GM21529 (cell line): ENCODE data around the gene TMC8.

Source experiments
- ATAC-seq: cut with Tn5 transposase; IDR thresholded peaks from one replicate; pipeline ENCODE4 v1.9.1; 2021; ENCODE audit not compliant: unreplicated experiment

TMC8 gene

DNA sequence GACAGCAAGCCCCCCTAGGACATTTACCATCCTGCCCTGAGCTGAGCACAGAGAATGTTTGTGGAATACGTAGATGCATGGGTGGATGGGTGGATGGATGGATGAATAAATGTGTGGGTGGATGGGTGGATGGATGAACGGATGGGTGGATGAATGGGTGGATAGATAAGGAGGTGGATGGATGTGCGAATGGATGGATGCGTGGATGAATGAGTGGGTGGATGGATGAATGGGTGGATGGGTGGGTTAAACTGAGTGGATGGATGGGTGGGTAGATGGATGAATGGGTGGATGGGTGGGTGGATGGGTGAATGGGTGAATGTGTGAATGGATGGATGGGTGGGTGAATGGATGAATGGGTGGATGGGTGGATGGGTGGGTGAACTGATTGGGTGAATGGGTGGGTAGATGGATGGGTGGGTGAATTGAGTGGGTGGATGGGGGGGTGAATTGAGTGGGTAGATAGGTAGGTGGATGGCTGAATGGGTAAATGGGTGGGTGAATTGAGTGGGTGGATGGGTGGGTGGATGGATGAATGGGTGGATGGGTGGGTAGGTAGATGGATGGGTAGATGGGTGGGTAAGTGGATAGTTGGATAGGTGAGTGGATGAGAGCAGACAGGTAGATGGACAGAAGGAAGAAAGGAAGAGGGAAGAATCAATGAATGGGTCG is 7.2 kb upstream of the TMC8 start:
- ATAC-seq = no peak

DNA sequence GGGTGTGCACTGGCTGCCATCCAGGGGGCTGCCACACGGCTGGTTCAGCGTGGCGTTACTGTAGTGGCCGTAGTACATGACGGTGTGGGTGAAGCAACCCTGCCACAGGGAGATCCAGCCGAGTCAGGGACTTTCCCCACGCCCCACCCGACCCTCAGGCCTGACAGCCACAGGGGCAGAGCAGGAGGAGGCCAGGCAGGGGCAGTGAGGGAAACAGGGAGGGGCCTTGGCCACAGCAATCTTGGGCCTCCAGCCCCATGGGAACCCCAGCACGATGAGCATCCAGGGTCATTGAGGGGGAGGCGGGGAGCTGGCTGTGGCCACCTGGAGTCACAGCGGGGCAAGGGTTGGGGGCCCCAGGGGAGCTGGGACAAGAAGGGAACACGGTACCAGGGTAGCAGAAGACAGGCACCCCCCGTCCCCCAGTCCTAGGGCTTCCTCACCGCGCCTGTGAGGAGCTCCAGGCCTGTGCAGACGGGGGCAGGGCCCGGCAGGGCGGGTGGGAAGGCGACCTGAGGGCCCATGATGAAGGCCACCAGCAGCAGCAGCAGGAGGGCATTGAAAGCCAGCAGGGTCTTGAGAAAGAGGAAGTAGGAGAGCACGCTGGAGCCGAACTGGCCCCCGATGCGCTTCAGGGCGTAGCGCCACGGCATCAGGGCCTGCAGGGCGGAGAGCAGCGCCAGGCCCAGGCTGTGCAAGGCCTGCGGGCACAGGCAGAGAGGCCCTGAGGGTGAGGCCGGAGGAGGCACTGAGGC is 6.3 kb upstream of the TMC8 start:
- ATAC-seq = peak; percentile 23

DNA sequence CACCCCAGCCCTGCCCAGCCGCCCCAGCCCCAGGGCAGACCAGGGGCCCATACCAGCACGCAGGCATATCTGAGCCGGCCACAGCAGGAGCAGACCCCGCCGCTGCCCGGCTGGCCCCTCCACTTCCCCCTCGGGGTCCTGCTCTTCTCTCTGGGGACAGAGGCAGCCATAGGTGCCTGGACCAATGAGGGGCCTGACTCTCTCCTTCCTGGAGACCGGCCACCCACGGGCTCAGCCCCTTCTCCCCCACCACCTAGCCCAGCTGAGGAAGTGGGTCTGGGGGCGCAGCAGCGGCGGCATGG is 5.8 kb upstream of the TMC8 start:
- ATAC-seq = no peak

DNA sequence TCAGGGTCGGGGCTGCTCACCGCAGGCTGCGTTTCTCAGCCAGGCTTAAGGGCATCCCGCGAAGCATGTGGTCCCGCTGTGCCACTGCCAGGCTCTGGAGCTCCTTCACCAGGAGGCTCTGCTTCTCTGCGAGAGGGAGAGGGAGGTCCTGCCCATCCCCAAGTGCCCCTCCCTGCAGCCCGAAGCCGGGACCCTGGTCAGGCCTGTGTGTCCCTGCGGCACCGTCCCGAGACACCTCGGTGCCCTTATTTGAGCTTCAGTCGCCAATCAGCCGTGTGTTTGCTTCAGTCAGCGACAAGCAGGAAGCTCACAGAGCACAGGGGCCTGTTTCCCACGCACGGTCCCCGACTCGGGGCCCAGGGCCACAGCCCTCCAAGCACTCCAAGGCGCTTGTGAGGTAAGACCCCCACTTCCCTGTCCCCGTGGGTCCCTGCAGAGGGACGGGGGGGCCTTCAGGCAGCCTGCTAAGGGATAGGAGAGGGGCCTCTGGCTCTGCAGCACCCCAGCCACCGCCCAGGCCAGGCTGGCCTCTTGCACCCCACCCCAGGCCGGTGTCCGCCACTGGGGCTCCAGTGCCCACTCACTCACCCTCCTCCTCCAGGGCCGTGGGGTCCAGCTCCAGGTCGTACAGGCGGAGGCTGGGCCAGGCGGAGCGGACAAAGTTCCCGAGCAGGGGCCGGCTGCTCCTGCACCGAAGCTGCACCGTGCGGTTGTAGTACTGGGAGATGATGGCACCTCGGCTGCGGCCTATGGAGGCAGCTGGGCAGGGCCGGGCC is 5.2 kb upstream of the TMC8 start:
- ATAC-seq = no peak

DNA sequence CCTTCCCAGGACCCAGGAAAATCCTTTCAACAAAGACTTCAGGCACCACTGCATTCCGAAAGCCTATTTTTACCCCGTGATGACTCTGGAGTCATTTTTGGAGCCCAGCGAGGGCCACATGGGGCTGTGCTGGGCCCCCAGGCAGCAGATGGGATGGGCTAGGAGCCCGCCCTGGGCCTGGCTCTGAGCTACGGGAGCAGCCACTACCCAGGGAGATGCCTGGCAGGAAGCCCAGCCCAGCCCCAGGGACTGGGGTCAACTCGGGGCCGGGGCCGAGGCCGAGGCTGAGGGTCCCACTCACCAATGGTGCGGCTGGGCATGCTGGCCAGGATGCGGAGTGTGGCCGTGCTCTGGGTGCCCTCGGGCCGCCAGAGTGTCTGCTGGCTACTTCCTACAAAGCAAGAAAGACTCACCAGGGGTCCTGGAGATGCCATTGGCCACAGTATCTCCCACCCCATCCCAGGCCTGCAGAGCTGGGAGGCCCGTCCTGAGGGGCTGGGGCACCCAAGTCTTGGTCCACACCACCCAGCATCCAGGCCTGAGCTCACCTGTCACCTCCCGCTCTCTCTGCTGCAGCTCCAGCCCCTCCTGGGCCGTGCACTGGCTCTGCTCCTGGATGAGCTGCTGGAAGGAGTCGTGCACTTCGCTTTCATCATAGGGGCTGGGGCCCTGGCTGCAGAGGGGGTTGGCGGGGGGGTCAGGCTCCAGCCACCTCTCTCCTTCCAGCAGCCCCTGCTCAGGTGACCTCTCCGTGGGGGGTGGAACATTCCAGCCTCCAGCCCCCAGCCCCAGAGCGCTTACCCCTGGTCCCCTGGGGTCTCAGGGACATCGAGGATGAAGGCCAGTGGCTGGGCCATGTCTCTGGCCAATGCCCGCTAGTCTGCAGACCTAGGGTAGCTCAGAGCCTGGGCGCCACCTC is 4.3 kb upstream of the TMC8 start:
- ATAC-seq = no peak

DNA sequence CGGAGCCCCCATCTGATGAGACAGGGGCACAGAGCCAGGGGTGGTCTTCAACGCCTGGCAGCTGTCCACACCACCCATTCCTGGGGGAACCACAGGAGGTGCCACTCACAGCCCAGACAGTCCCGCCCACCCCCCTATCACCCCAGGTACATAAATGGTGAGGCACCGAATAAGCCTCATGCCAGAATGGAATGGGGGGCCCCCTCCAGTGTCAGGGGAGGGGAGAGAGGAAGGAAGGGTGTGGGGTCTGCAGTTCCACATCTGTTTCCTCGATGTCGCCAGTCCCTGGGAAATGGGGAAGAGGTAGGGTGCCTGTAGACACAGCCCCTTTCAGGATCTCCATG is 3.7 kb upstream of the TMC8 start:
- no peak for ATAC-seq

DNA sequence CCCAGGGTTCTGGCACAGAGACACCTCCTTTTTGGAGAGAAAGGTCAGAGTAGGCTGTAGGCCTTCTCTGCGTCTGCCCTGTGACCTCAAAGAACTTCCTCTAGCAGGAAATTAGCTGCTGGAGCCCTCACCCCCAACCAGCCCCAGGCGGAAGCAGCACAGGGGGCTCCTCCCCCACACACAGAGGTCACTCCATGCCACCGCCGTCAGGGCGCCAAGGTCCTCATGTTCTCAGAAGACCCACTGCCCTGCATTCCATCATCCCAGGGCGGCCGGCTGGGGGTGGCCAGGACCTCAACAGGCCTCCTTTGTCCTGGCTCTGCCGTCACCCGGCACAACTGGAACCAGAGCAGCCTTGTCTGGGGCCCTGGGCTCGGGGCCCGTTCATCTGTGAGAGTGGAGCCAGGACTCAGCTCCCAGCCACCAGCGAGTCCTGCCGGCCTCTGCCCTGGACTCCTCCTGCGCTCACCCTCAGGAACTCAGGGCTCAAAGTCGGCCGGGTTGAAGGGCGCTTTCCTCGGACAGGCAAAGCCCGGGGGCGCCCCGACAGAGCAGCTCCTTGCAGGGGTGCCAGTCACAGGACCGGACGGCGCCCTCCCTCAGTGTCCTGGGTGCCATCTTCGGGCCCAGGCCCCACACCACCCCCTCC is 3.2 kb upstream of the TMC8 start:
- no peak for ATAC-seq

DNA sequence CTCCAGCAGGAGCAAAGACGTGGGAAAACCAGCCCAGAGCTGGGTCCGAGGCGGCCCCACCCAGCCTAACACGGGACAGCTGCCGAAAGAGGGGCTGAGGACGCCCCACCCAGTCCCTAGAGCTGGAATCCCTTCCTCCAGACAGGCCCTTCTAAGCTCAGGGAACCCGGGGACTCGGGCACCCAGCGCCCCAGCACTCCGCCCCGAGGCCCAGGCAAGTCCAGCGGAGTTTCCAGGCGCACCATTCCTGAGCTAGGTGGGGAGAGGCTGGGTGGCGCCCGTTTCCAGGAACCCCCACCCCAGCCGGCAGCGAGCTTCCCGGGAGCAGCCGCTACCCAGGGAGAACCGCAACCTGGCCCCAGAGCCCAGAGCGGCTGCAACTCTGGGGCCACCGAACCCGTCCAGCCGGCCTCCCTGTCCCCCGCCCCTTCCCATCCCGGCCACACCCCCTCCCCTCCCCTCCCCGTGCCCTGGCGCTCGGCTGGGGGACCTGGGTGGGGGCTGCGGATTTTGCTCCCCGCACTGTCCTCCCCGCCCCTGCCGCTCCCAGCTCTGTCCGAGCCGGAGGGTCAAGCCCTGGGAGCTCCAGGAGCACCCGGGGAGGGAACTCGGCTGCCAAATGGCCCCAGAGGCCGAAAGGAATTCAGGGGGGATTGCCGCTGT is 2.6 kb upstream of the TMC8 start:
- no peak for ATAC-seq

DNA sequence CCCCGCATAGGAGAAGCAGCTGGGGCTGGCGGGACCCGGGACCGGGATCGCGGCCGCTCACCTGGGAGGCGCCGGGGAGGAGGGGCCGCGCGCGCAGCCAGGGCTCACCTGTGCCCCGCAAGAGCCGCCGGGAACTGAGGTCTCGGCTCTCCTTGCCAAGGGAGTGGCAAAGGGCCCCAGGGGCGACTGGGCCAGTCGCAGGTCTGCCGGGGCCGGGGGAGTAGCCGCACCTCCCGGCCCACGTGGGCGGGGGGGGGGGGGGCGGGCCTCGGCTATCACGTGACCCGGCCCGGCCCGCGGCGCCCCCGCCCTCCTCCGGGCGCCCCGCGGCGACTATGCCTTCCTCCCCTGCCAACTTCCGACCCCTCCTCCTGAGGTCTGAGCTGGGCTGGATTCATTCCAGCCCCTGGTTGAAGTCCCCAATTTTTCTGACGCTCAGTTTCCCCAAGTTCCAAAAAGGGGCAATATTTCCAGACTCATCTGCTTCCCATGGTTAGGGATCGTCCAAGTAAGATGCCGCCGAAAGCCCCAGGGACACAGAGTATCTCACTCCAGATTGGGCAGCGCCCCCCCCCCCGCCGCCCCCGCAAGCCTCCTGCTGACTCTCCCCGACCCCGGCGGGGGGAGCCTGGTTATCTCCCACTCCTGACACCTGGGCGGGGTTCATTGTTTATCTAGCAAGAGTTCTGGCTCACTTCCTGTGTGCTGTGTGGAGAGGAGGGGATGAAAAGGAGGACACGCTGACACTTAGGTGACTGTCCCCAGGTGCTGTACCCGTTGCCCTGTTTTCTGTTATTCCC is 1.8 kb upstream of the TMC8 start, which contains the start of gene TMC6:
TSS of gene TMC6 (minus strand) at position 205 of the 800 bp plus-strand sequence. CDS start 1,923 bp downstream, outside the sequence.
- ATAC-seq = no peak

DNA sequence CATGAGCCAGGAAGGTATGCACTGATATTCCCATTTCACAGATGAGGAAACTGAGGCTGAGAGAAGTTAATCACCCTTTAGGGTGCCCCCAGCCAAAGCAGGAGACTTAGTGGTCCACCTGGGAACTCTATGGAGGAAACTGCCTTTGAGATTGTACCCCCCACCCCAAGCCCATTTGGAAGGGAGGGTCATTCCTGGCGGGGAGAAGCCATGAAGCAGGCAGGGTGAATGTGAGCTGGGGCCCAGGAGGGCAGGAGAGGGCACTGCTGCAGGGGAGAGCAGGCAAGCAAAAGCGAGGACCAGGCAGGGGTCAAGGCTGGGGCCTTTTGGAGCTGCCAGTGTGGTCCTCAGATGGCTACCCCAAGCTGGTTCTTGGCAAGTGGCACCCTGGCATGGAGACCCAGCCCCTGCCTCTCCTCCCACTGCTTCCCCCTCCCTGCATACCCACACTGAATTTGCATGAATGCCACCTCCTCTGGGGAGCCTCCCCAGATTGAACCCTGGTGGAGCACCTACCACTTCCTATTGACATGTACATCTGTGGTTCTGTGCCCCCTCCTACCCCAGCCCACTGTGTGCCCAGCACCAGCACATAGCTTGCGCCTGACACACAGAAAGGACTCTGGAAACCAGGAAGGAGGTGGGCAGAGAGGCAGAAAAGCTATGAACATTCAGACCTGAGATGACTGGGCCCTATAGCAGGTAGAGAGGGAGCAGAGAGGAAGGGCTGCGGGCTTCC is 1.1 kb upstream of the TMC8 start:
- no peak for ATAC-seq

DNA sequence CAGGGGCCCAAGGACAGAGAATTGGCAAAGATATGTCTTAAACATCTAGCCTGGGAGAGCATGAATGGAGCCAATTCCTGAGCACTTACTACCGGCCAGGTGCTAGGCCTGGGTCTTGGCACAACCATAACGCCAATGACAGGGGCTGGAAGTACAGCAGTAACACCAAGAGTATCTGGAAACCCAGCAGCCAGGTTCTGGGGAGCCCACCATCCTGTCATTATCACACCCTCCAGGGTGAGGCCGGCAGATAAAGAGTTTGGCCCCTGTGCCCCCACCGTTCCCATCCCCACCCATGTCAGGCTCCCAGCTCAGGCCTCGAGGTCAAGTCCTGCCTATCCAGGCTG is 508 bp upstream of the TMC8 start:
- no peak for ATAC-seq

DNA sequence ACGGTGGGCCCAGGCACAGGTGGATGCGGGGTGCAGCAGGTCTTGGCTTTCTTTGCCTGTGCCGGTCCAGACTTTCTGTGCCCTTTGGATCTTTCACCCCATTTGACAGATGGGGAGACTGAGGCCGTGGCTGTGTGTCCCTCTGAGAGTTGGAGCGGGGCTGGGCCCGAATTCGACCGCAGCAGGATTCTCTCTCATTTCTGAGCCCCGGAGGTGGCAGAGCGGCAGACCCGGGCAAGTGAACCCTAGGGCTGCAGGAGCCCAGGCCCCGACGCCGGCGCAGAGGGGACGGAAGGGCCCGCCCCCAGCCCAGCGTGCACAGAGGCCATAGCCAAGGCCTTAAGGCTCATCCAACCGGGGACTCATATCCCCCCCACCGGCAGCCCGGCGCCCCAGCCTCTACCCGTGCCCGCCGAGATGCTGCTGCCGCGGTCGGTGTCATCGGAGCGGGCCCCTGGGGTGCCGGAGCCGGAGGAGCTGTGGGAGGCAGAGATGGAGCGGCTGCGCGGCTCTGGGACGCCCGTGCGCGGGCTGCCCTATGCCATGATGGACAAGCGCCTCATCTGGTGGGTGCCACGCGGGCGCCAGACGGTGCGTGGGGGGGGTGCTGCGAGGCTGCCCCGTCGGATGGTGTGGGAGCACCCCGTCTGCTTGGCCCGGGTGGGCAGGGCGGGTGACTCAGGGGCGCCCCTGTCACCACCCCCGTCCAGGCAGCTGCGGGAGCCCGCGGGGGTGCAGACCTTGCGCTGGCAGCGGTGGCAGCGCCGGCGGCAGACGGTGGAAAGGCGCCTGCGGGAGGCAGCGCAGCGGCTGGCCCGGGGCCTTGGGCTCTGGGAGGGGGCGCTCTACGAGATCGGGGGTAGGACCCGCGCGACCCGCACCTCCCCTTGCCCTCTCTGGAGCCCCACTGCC is 857 bp downstream of the TMC8 start:
- no peak for ATAC-seq

DNA sequence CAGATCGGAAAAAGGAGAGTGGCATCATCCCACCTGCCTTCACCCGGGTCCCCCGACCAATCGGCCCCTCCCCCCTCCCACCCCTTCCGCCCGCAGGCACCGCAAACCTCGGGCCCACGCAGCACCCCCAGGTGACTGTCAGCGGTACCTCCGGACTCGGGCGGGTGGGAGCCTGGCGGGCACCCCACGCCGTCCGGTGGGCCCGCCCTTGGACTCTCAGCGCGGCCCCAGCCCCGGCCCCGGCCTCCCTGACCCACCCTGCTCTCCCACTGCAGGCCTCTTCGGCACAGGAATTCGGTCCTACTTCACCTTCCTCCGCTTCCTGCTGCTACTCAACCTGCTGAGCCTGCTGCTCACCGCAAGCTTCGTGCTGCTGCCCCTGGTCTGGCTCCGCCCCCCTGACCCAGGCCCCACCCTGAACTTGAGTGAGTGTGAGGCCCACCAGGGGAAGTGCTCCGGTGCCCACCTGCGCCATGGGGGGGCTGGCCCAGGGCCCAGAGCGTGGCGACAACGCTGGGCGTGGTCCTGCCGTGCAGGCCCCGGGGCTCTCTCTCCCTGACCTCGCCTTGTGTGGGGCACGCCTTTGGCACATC is 1.6 kb downstream of the TMC8 start:
- no peak for ATAC-seq

DNA sequence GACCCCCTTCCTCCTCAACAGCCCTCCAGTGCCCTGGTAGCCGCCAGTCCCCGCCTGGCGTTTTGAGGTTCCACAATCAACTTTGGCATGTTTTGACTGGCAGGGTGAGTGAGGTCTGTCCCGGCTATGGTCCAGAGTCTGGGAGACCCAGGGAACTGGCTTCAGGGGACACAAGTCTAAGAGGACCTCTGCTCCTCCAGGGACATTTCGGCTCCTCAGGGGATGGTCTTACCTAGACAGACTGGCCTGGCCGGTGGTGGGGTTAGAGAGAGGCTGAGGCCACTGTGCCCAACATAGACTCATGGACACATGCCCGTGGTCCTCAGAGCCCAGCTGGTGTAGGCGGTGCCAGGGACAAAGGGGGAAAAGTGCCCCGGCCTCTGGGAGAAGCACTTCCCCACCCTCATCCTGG is 2.2 kb downstream of the TMC8 start:
- no peak for ATAC-seq

DNA sequence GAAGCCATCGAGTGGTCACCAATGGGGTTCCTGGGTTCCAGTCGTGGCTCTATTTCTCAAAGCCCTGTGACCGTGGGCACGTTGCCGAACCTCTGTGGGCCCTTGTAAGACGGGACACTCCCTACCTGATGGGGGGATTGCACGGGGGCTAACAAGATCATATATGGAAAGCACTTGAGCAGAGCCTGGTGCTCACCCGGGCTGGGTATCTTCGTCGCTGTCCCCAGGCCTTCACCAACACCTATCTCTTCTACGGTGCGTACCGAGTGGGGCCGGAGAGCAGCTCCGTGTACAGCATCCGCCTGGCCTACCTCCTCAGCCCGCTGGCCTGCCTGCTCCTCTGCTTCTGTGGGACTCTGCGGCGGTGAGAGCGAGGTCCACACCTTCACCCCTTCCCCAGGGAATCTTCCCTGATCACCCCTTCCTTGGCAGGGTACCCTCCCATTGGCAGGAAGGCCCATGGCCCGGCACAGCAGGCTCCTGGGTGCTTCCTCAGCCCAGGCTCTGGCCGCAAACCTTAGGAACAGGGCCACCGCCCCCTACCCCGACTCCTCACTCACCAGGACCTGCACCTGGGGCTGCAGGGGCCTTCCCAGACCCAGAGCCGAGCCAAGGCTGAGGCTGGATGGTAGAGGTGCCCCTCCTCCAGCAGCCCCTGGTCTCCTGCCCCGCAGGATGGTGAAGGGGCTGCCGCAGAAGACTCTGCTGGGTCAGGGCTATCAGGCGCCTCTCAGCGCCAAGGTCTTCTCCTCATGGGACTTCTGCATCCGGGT is 2.8 kb downstream of the TMC8 start:
- no peak for ATAC-seq
